ENCODE results near the gene GPR132. TPM values are rescaled to one million over a fixed set of nuclear protein-coding genes. Genes with fewer than 3 reads are reported as not detected.

GPR132 gene
- total RNA-seq, 1 donor from 2014 or later, result 1.0 TPM

DNA sequence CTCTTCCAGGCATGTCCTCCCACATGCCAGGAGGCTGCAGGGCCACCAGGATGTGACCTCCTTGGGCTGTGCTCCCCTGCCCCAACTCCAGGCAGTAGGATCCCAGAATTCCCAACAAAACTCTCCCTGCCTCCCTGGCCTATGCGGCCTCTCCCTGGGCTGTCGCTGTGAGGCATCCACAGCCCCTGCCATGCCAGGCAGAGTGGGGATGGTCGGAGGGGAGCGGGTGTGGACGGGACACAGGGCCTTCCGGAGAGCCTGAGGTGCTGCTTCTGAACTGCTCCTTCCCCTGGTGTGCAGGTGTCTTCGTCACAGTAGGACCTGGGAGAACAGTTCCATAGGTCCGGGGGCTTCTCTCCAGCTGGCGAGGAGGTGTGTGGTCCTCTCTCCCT lies 18.3 kb downstream of the GPR132 start:
- intact Hi-C loops (cut with micrococcal nuclease), result no loop called here

DNA sequence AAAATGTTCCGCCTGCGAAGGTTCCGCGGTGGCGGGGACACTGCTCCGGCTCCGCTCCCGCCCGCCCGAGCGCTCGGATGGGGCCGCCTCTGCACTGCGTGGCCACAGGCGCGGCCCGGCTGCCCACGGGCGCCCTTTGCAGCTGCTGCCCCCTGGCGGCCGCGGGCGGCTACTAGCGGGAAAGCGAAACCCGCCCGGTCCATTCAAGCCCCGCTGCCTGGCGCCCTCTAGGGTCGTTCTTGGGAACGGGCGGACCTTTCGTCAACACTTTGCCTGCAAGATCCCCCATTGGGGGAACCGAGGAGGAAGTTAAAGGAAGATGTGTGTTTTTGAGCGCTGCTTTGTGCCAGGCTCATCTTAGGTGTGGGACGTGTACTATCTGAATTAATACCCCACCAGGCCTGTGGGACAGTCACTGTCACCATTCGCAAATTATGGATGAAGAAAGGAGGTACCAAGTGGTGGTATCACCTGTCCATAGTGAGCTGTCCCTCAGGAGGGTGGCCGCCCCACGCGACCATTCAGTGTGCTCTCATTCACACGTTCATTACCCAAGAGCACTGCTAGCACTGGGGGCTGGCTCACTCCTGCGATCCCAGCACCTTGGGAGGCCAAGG lies 19.4 kb downstream of the GPR132 start:
- Histone ChIP-seq H3K36me3 (no peaks in the 10 kb centered on the region), H3K27me3 (ENCODE audit: low read depth) (peaks cover 77% of the 10 kb centered on the region), H3K4me3 (no peak overlapping the region), H3K4me1 (peaks cover 3% of the 10 kb centered on the region), H3K9me3 (replicated peaks) (no peaks in the 10 kb centered on the region), H3K27ac (replicated peaks) (no peak overlapping the region)
- TF ChIP-seq CTCF (IDR thresholded peaks at IDR 0.05; ENCODE audit: borderline replicate concordance), result peak; percentile 100
- peak; percentile 89 for DNase-seq
- intact Hi-C loops (cut with micrococcal nuclease), result no loop called here

More for the DNA sequence above, 18.3 kb downstream of the GPR132 start:
- TF ChIP-seq CTCF (IDR thresholded peaks at IDR 0.05; ENCODE audit: borderline replicate concordance), result no peak
- Histone ChIP-seq H3K9me3 (replicated peaks) (no peaks in the 10 kb centered on the region), H3K36me3 (no peaks in the 10 kb centered on the region), H3K27ac (replicated peaks) (no peak overlapping the region), H3K4me1 (peaks cover 3% of the 10 kb centered on the region), H3K4me3 (no peak overlapping the region), H3K27me3 (ENCODE audit: low read depth) (peaks cover 68% of the 10 kb centered on the region)
- no peak for DNase-seq

GRCh38 chr14:105043641-105044040 lies 21.6 kb downstream of the GPR132 start:
- no peak for DNase-seq
- H3K9me3 ChIP-seq (replicated peaks), result no peaks in the 10 kb centered on the region
- H3K4me3 ChIP-seq, result no peak overlapping the region
- H3K27ac ChIP-seq (replicated peaks), result no peak overlapping the region
- no peak for TF ChIP-seq CTCF (IDR thresholded peaks at IDR 0.05; ENCODE audit: borderline replicate concordance)
- H3K27me3 ChIP-seq (ENCODE audit: low read depth), result peaks cover 75% of the 10 kb centered on the region
- intact Hi-C loops (cut with micrococcal nuclease), result no loop called here
- no peaks in the 10 kb centered on the region for H3K36me3 ChIP-seq
- no peaks in the 10 kb centered on the region for H3K4me1 ChIP-seq

DNA sequence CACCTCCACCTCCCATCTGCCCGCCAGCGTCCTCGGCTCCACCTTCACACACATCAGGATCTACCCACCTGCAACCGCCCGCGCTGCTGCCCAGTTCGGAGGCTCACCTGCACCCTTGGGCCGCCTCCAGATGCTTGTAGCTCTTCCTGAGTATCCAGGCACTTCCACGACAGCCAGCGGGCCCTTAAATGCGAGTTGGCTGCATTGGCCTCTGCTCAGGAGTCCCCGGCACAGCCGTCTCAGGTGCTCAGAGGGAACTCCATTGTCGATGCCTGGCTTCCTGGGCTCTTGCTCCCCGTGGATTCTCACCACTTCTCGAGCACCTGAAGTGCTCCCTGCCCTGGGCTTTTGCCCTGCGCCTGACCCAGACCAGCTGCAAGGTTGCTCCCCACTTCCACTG lies 22.4 kb downstream of the GPR132 start:
- Histone ChIP-seq H3K27ac (replicated peaks) (no peak overlapping the region), H3K4me1 (no peaks in the 10 kb centered on the region), H3K36me3 (no peaks in the 10 kb centered on the region), H3K27me3 (ENCODE audit: low read depth) (peaks cover 71% of the 10 kb centered on the region), H3K9me3 (replicated peaks) (no peaks in the 10 kb centered on the region), H3K4me3 (no peak overlapping the region)
- no peak for DNase-seq
- intact Hi-C loops (cut with micrococcal nuclease), result no loop called here
- TF ChIP-seq CTCF (IDR thresholded peaks at IDR 0.05; ENCODE audit: borderline replicate concordance), result no peak

- H3K4me3 ChIP-seq, result no peak overlapping the region
- intact Hi-C loops (cut with micrococcal nuclease), result no loop called here
- no peak for TF ChIP-seq CTCF (IDR thresholded peaks at IDR 0.05; ENCODE audit: borderline replicate concordance)
- DNase-seq, result no peak
- no peak overlapping the region for H3K27ac ChIP-seq (replicated peaks)
- H3K9me3 ChIP-seq (replicated peaks), result no peaks in the 10 kb centered on the region
- H3K36me3 ChIP-seq, result no peaks in the 10 kb centered on the region
- H3K4me1 ChIP-seq, result no peaks in the 10 kb centered on the region
- H3K27me3 ChIP-seq (ENCODE audit: low read depth), result peaks cover 70% of the 10 kb centered on the region
Measured at GRCh38 chr14:105041841-105042765, 23.1 kb downstream of the GPR132 start.

Data from left ventricle myocardium inferior (tissue), 1 donor.